ENCODE results near the gene MAP2K2.

MAP2K2 gene

DNA sequence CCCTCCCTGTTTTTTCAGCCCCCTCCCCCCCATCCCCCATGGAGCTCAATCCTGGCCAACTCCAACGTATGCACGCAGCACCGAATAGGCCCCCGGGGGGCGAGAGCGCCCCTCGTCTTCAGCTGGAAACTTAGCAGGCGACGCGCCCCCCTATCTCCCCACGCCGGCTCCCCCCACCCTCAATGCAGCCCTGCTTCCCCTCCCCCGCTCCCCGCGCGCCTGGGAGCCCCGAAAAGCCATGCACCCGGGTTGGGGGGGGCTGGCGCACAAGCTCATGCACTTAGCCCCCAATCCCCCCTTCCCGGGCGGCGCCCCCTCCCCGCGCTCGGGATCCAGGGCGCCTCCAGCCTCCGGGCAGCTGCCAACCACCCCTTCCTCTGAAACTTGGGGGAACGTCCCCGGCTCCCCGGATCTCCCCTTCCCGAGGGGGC is 57.7 kb downstream of the MAP2K2 start:
- H3K36me3 ChIP-seq (ENCODE audit: control insufficient read depth in 2 of 2, insufficient read depth in 1 of 2, low read length in 2 of 2), result peaks cover 0 to 21% of the 10 kb centered on the region in 2 experiments; a peak in 1 of 3 replicates
- ChIA-PET CTCF (interaction anchor here (0.5 to 1.7 kb wide), 2 partner anchors 65 to 74 kb away, joined by 3 read pairs; no protein-coding TSS in a partner anchor), POLR2A (interaction anchor here (0.5 to 1.5 kb wide), 10 partner anchors 11 to 781 kb away, joined by 3 to 7 read pairs (median 4); partner anchors contain the start of genes DAPK3, EEF2 and MRPL54)
- TF ChIP-seq, protein P1, sequence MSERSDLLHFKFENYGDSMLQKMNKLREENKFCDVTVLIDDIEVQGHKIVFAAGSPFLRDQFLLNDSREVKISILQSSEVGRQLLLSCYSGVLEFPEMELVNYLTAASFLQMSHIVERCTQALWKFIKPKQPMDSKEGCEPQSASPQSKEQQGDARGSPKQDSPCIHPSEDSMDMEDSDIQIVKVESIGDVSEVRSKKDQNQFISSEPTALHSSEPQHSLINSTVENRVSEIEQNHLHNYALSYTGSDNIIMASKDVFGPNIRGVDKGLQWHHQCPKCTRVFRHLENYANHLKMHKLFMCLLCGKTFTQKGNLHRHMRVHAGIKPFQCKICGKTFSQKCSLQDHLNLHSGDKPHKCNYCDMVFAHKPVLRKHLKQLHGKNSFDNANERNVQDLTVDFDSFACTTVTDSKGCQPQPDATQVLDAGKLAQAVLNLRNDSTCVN (tag by site-specific recombination; optimal IDR thresholded peaks at IDR 0.05), result peak; percentile 68
- peak; percentile 67 for TF ChIP-seq ZIC2 (tag by site-specific recombination; IDR thresholded peaks at IDR 0.05)
- TF ChIP-seq, protein P2, sequence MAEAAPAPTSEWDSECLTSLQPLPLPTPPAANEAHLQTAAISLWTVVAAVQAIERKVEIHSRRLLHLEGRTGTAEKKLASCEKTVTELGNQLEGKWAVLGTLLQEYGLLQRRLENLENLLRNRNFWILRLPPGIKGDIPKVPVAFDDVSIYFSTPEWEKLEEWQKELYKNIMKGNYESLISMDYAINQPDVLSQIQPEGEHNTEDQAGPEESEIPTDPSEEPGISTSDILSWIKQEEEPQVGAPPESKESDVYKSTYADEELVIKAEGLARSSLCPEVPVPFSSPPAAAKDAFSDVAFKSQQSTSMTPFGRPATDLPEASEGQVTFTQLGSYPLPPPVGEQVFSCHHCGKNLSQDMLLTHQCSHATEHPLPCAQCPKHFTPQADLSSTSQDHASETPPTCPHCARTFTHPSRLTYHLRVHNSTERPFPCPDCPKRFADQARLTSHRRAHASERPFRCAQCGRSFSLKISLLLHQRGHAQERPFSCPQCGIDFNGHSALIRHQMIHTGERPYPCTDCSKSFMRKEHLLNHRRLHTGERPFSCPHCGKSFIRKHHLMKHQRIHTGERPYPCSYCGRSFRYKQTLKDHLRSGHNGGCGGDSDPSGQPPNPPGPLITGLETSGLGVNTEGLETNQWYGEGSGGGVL (tag by site-specific recombination; IDR thresholded peaks at IDR 0.05), result peak; percentile 87
- TF ChIP-seq YY2 (tag by site-specific recombination; IDR thresholded peaks at IDR 0.05), result no peak
- no peak for TF ChIP-seq PRDM1 (tag by site-specific recombination; IDR thresholded peaks at IDR 0.05)
- peak; percentile 62; the same call in 1 of the 2 replicates for TF ChIP-seq ZBTB20 (tag by site-specific recombination; IDR thresholded peaks at IDR 0.05)
- peak; percentile 26; the same call in 1 of the 2 replicates for TF ChIP-seq ZNF335 (tag by site-specific recombination; conservative IDR thresholded peaks at IDR 0.05)
- TF ChIP-seq, protein P3, sequence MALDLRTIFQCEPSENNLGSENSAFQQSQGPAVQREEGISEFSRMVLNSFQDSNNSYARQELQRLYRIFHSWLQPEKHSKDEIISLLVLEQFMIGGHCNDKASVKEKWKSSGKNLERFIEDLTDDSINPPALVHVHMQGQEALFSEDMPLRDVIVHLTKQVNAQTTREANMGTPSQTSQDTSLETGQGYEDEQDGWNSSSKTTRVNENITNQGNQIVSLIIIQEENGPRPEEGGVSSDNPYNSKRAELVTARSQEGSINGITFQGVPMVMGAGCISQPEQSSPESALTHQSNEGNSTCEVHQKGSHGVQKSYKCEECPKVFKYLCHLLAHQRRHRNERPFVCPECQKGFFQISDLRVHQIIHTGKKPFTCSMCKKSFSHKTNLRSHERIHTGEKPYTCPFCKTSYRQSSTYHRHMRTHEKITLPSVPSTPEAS (tag by site-specific recombination; IDR thresholded peaks at IDR 0.05), result no peak
- no peak; the same call in 1 of the 2 replicates for TF ChIP-seq KLF8 (tag by site-specific recombination; IDR thresholded peaks at IDR 0.05)
- peak; percentile 91 for TF ChIP-seq ZBTB7A (tag by site-specific recombination; IDR thresholded peaks at IDR 0.05; ENCODE audit: low read depth)
- peak; percentile 55 for TF ChIP-seq GLIS2 (tag by site-specific recombination; IDR thresholded peaks at IDR 0.05)
- TF ChIP-seq ZEB2 (tag by site-specific recombination; IDR thresholded peaks at IDR 0.05), result peak; percentile 56; the same call in 1 of the 2 replicates
- TF ChIP-seq GLIS1 (tag by site-specific recombination; IDR thresholded peaks at IDR 0.05), result peak; percentile 67
- peak; percentile 98 for TF ChIP-seq ZBTB10 (tag by site-specific recombination; IDR thresholded peaks at IDR 0.05)
- TF ChIP-seq, protein P4, sequence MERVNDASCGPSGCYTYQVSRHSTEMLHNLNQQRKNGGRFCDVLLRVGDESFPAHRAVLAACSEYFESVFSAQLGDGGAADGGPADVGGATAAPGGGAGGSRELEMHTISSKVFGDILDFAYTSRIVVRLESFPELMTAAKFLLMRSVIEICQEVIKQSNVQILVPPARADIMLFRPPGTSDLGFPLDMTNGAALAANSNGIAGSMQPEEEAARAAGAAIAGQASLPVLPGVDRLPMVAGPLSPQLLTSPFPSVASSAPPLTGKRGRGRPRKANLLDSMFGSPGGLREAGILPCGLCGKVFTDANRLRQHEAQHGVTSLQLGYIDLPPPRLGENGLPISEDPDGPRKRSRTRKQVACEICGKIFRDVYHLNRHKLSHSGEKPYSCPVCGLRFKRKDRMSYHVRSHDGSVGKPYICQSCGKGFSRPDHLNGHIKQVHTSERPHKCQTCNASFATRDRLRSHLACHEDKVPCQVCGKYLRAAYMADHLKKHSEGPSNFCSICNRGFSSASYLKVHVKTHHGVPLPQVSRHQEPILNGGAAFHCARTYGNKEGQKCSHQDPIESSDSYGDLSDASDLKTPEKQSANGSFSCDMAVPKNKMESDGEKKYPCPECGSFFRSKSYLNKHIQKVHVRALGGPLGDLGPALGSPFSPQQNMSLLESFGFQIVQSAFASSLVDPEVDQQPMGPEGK (tag by site-specific recombination; IDR thresholded peaks at IDR 0.05), result peak; percentile 89
- no peak for TF ChIP-seq ZNF366 (tag by site-specific recombination; conservative IDR thresholded peaks at IDR 0.05)
- peak; percentile 25; the same call in 1 of the 2 replicates for TF ChIP-seq KLF9 (tag by site-specific recombination; IDR thresholded peaks at IDR 0.05; ENCODE audit: low read depth)
- TF ChIP-seq ZBTB8A (tag by site-specific recombination; IDR thresholded peaks at IDR 0.05), result 0 out of 2 replicates have a peak, but pooled peaks have one; percentile 32
- TF ChIP-seq ZNF423 (tag by site-specific recombination; IDR thresholded peaks at IDR 0.05), result peak; percentile 43; the same call in 1 of the 2 replicates
- H3K9me3 ChIP-seq (ENCODE audit: control insufficient read depth, insufficient read depth, low read depth, low read length), result no peaks in the 10 kb centered on the region
- peak overlapping the region; percentile 70 for H3K4me3 ChIP-seq (ENCODE audit: low read depth, low read length)
- H3K4me1 ChIP-seq (ENCODE audit: control insufficient read depth, insufficient read depth, low read length), result peaks cover 4% of the 10 kb centered on the region; the same call in 1 of the 2 replicates
- peak overlapping the region; percentile 77; the same call in 1 of the 2 replicates for H3K27ac ChIP-seq (ENCODE audit: extremely low read depth, low read depth, low read length)

Data from HEK293 (cell line).